NCI-H460 (cell line): ENCODE data around the gene UBE3C. TPM values are rescaled to one million over a fixed set of nuclear protein-coding genes. Genes with fewer than 3 reads are reported as not detected.
"Not testable (repeated sequence)": the region's sequence is repeated elsewhere in the genome, so short reads cannot be mapped to it uniquely, and the experiment has no call there.

ENCODE experiments used
- DNase-seq: peaks from one replicate; pipeline ENCODE4 v3.0.0-alpha.2; 2016; ENCODE audit warnings: low read depth; ENCODE audit errors: extremely low read depth
- total RNA-seq: library from RNA; depleted of rRNA; stranded (reverse); fragments of >200 nt; shearing (Covaris generic); gene quantifications from 2 replicates; pipeline ENCODE4 v1.2.3, GENCODE V29; 2014

The UBE3C gene
- total RNA-seq, 1 experiment from 2014 or later, result 96.9 TPM

- DNase-seq, result no peak
These were observed 8.7 kb upstream of the UBE3C start for GRCh38 chr7:157129907-157130460.

GRCh38 chr7:157130849-157131248 lies 7.9 kb upstream of the UBE3C start:
- DNase-seq, result not testable (repeated sequence)

GRCh38 chr7:157132796-157133195 lies 5.9 kb upstream of the UBE3C start:
- DNase-seq, result no peak

GRCh38 chr7:157133304-157133703 lies 5.4 kb upstream of the UBE3C start:
- DNase-seq, result no peak

- peak; percentile 40 for DNase-seq
These were observed 2.4 kb upstream of the UBE3C start for GRCh38 chr7:157136372-157136771.

- no peak for DNase-seq
These were observed 664 bp upstream of the UBE3C start for GRCh38 chr7:157138101-157138423.

- DNase-seq, result no peak
These were observed 534 bp downstream of the UBE3C start for GRCh38 chr7:157139111-157139809.

GRCh38 chr7:157139810-157140510 lies 1.2 kb downstream of the UBE3C start:
- no peak for DNase-seq

GRCh38 chr7:157140511-157140905 lies 1.8 kb downstream of the UBE3C start:
- DNase-seq, result no peak

- DNase-seq, result no peak
These were observed 2.9 kb downstream of the UBE3C start for GRCh38 chr7:157141525-157142060.

GRCh38 chr7:157143788-157144187 lies 5.1 kb downstream of the UBE3C start:
- DNase-seq, result no peak

- no peak for DNase-seq
These were observed 10.6 kb downstream of the UBE3C start for GRCh38 chr7:157149317-157149716.

GRCh38 chr7:157150882-157151281 lies 12.2 kb downstream of the UBE3C start:
- DNase-seq, result no peak

GRCh38 chr7:157151626-157152339 lies 13.1 kb downstream of the UBE3C start:
- no peak for DNase-seq

- DNase-seq, result no peak
These were observed 13.7 kb downstream of the UBE3C start for GRCh38 chr7:157152391-157152937.

- no peak for DNase-seq
These were observed 14.5 kb downstream of the UBE3C start for GRCh38 chr7:157153260-157153659.

GRCh38 chr7:157155959-157156358 lies 17.2 kb downstream of the UBE3C start:
- DNase-seq, result no peak

GRCh38 chr7:157158400-157158799 lies 19.7 kb downstream of the UBE3C start:
- DNase-seq, result no peak

- DNase-seq, result not testable (repeated sequence)
These were observed 20.8 kb downstream of the UBE3C start for GRCh38 chr7:157159537-157159936.

GRCh38 chr7:157160433-157160832 lies 21.7 kb downstream of the UBE3C start:
- DNase-seq, result no peak

- DNase-seq, result no peak
These were observed 27.3 kb downstream of the UBE3C start for GRCh38 chr7:157165987-157166386.
